Natural killer cell (primary cell): ENCODE data around the gene ARL13B. TPM values are rescaled to one million over a fixed set of nuclear protein-coding genes. Genes with fewer than 3 reads are reported as not detected.

Experiments used
- ATAC-seq, 3 donors: fragments of 150-1000 bp in 2 of 3; fragments of 200-7000 bp in 1 of 3; cut with Tn5 transposase; 1 replicate in 1 of 3; 2 replicates in 2 of 3; pipeline ENCODE4 v1.10.0; 2021; ENCODE audit warnings: mild to moderate bottlenecking in 2 of 3, moderate library complexity in 2 of 3
- DNase-seq, 2 donors: peaks; one replicate each; pipeline versions ENCODE4 v3.0.0 to v3.0.0-alpha.2; 2013 to 2021; ENCODE audit warnings: mixed read lengths in 1 of 2
- H3K27ac ChIP-seq: one replicate; pipeline ENCODE4 v1.5.1; 2013; ENCODE audit warnings: mild to moderate bottlenecking, low read length
- H3K27me3 ChIP-seq: one replicate; pipeline ENCODE4 v1.6.1; 2013; ENCODE audit warnings: low read length; ENCODE audit not compliant: control insufficient read depth, insufficient read depth
- H3K36me3 ChIP-seq: one replicate; pipeline ENCODE4 v1.6.1; 2013; ENCODE audit warnings: low read length; ENCODE audit not compliant: control insufficient read depth, insufficient read depth
- H3K4me1 ChIP-seq: one replicate; pipeline ENCODE4 v1.6.1; 2013; ENCODE audit warnings: low read length; ENCODE audit not compliant: control insufficient read depth, insufficient read depth
- H3K4me3 ChIP-seq: one replicate; pipeline ENCODE4 v1.5.1; 2013; ENCODE audit warnings: low read length
- H3K9me3 ChIP-seq: one replicate; pipeline ENCODE4 v1.6.1; 2013; ENCODE audit warnings: low read length; ENCODE audit not compliant: control insufficient read depth, insufficient read depth
- H3K27ac Mint-ChIP-seq, 2 donors: one replicate each; pipeline ENCODE4 v1.8.0; 2022; ENCODE audit warnings: mild to moderate bottlenecking in 2 of 2, mixed read lengths in 2 of 2, moderate library complexity in 1 of 2
- H3K27me3 Mint-ChIP-seq, 2 donors: one replicate each; pipeline ENCODE4 v1.8.0; 2022; ENCODE audit warnings: low read depth in 2 of 2, mixed read lengths in 2 of 2
- H3K36me3 Mint-ChIP-seq: one replicate; pipeline ENCODE4 v1.8.0; 2022; ENCODE audit warnings: mixed read lengths
- H3K4me1 Mint-ChIP-seq, 2 donors: one replicate each; pipeline ENCODE4 v1.8.0; 2022; ENCODE audit warnings: mixed read lengths in 2 of 2
- H3K4me3 Mint-ChIP-seq: one replicate; pipeline ENCODE4 v1.8.0; 2022; ENCODE audit warnings: mild to moderate bottlenecking, moderate library complexity, mixed read lengths
- H3K9me3 Mint-ChIP-seq, 2 donors: one replicate each; pipeline ENCODE4 v1.8.0; 2022; ENCODE audit warnings: mixed read lengths in 2 of 2
- CTCF ChIP-seq: fragments of 200-600 bp; IDR thresholded peaks from one replicate; pipeline ENCODE4 v1.8.0; 2022; ENCODE audit warnings: antibody characterized with exemption
- WGBS: methylation state at CpG from one replicate; pipeline ENCODE4 v1.1.7; 2013; ENCODE audit warnings: missing lambda C conversion rate; ENCODE audit not compliant: insufficient coverage; 5-methylcytosine and 5-hydroxymethylcytosine counted together
- intact Hi-C: fragments of 100-400 bp; cut with micrococcal nuclease; formaldehyde crosslinking; loops from one replicate; pipeline ENCODE4 v1.14.2; 2022
- total RNA-seq, 4 donors: library from RNA; stranded (reverse); fragments of 120-200 nt in 1 of 4; gene quantifications; one replicate each; pipeline versions ENCODE4 v1.2.3 to v1.2.4, GENCODE V29; 2013 to 2022

ARL13B gene
- total RNA-seq, 3 donors from 2014 or later (not counting 1 experiment from before 2014, with no cell fraction given), result 8.3 to 14.3 (median 10.5) TPM

GRCh38 chr3:94008253-94008652 lies 28.3 kb downstream of the ARL13B start:
- no peaks in the 10 kb centered on the region for H3K4me1 ChIP-seq
- ATAC-seq (no peak), DNase-seq (no peak)
- H3K36me3 Mint-ChIP-seq, result no peaks in the 10 kb centered on the region
- no peaks in the 10 kb centered on the region for H3K27me3 Mint-ChIP-seq
- no peaks in the 10 kb centered on the region for H3K27me3 ChIP-seq
- H3K27ac Mint-ChIP-seq, result no peak overlapping the region
- H3K4me1 Mint-ChIP-seq, result peaks cover 0 to 4% of the 10 kb centered on the region in 2 donors
- no peaks in the 10 kb centered on the region for H3K9me3 ChIP-seq
- H3K27ac ChIP-seq, result no peak overlapping the region
- H3K36me3 ChIP-seq, result no peaks in the 10 kb centered on the region
- H3K9me3 Mint-ChIP-seq, result no peaks in the 10 kb centered on the region
- H3K4me3 Mint-ChIP-seq, result no peak overlapping the region
- 96% methylated on average over 2 of the region's 2 CpGs for WGBS
- no peak overlapping the region for H3K4me3 ChIP-seq
- no peak for TF ChIP-seq CTCF
- intact Hi-C loops, result no loop called here

GRCh38 chr3:94009608-94010007 lies 29.7 kb downstream of the ARL13B start:
- Histone ChIP-seq H3K36me3 (no peaks in the 10 kb centered on the region), H3K4me1 (no peaks in the 10 kb centered on the region), H3K27me3 (no peaks in the 10 kb centered on the region), H3K9me3 (no peaks in the 10 kb centered on the region), H3K4me3 (no peak overlapping the region), H3K27ac (no peak overlapping the region)
- no peaks in the 10 kb centered on the region for H3K4me1 Mint-ChIP-seq
- ATAC-seq (no peak), DNase-seq (no peak)
- intact Hi-C loops, result no loop called here
- H3K27ac Mint-ChIP-seq, result no peak overlapping the region
- TF ChIP-seq CTCF, result no peak
- H3K36me3 Mint-ChIP-seq, result no peaks in the 10 kb centered on the region
- no peak overlapping the region for H3K4me3 Mint-ChIP-seq
- H3K27me3 Mint-ChIP-seq, result no peaks in the 10 kb centered on the region
- H3K9me3 Mint-ChIP-seq, result no peaks in the 10 kb centered on the region
- WGBS, result 100% methylated on average over 2 of the region's 2 CpGs

- H3K9me3 ChIP-seq, result no peaks in the 10 kb centered on the region
- Mint-ChIP-seq H3K4me3 (no peak overlapping the region), H3K27me3 (no peaks in the 10 kb centered on the region), H3K9me3 (no peaks in the 10 kb centered on the region), H3K4me1 (no peaks in the 10 kb centered on the region), H3K27ac (no peak overlapping the region), H3K36me3 (no peaks in the 10 kb centered on the region)
- H3K27ac ChIP-seq, result no peak overlapping the region
- 67% methylated on average over 1 of the region's 3 CpGs for WGBS
- no peak overlapping the region for H3K4me3 ChIP-seq
- TF ChIP-seq CTCF, result no peak
- no peak for ATAC-seq
- no peak for DNase-seq
- no peaks in the 10 kb centered on the region for H3K36me3 ChIP-seq
- no peaks in the 10 kb centered on the region for H3K4me1 ChIP-seq
- H3K27me3 ChIP-seq, result no peaks in the 10 kb centered on the region
- intact Hi-C loops, result no loop called here
Measured at GRCh38 chr3:94011233-94011711, 31.3 kb downstream of the ARL13B start.

GRCh38 chr3:94012185-94012584 lies 32.2 kb downstream of the ARL13B start:
- 60% methylated on average over 1 of the region's 1 CpG for WGBS
- H3K4me3 Mint-ChIP-seq, result no peak overlapping the region

More at GRCh38 chr3:94012185-94012584, 32.2 kb downstream of the ARL13B start:
- Histone ChIP-seq H3K4me3 (no peak overlapping the region), H3K4me1 (no peaks in the 10 kb centered on the region), H3K27ac (no peak overlapping the region), H3K36me3 (no peaks in the 10 kb centered on the region), H3K9me3 (no peaks in the 10 kb centered on the region), H3K27me3 (no peaks in the 10 kb centered on the region)
- Mint-ChIP-seq H3K27me3 (no peaks in the 10 kb centered on the region), H3K36me3 (no peaks in the 10 kb centered on the region), H3K4me1 (no peaks in the 10 kb centered on the region), H3K27ac (no peak overlapping the region), H3K9me3 (no peaks in the 10 kb centered on the region)
- ATAC-seq (no peak), DNase-seq (no peak)
- no peak for TF ChIP-seq CTCF
- intact Hi-C loops, result no loop called here
